Measurements from ENCODE around the gene PPP3R1.

DNA sequence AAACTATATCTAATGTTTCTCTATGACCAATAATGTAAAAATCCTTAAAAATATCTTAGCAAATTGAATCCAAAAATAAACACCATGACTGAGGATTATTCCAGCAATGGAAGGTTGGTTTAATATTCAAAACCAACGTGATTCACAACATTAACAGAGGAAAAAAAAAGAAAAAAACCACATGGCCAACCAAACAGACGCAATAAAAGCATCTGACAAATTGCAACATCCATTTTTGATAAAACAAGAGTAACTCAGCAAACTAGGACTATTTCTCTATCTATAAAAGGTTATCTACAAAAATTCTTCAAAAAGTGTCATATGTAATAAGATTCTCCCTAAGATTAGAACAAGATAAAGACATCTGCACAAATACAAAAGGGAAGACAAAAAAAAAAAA, 28.9 kb downstream of the PPP3R1 start:
- no peak for TF ChIP-seq REST (IDR thresholded peaks at IDR 0.05; ENCODE audit: insufficient replicate concordance, low read depth)
- no peak for TF ChIP-seq CTCF (IDR thresholded peaks at IDR 0.05; ENCODE audit: insufficient read depth, low read length)
- TF ChIP-seq SPI1 (IDR thresholded peaks at IDR 0.05; ENCODE audit: borderline replicate concordance, low read depth) = no peak
- no peak for TF ChIP-seq POLR2AphosphoS5 (IDR thresholded peaks at IDR 0.05; ENCODE audit: low read depth)

Measured in HL-60 (cell line).